HAP-1 (cell line): ENCODE results near the gene GDA.
A peak's percentile ranks its signal among the peaks of the same experiment; 100 is the strongest.

Experiments used
- DNase-seq, 2 experiments: peaks; one replicate each; pipeline ENCODE4 v3.0.0-alpha.2; 2016 to 2020; ENCODE audit warnings: low spot score in 2 of 2
- H3K27me3 ChIP-seq: fragments of 250-450 bp; sonication (Bioruptor Pico); 2 replicates; pipeline ENCODE4 v1.5.1; 2020; ENCODE audit warnings: low read depth, mild to moderate bottlenecking, moderate library complexity
- H3K36me3 ChIP-seq: fragments of 250-450 bp; sonication (Bioruptor Pico); replicated peaks from 2 replicates; pipeline ENCODE4 v1.5.1; 2020; ENCODE audit warnings: mild to moderate bottlenecking
- H3K4me1 ChIP-seq: fragments of 250-450 bp; sonication (Bioruptor Pico); 2 replicates; pipeline ENCODE4 v1.5.1; 2020; ENCODE audit warnings: mild to moderate bottlenecking
- H3K4me3 ChIP-seq: fragments of 250-450 bp; sonication (Bioruptor Pico); 2 replicates; pipeline ENCODE4 v1.5.1; 2020; ENCODE audit warnings: mild to moderate bottlenecking, moderate library complexity
- H3K9me3 ChIP-seq: fragments of 250-450 bp; sonication (Bioruptor Pico); 2 replicates; pipeline ENCODE4 v1.5.1; 2020; ENCODE audit warnings: mild to moderate bottlenecking, moderate library complexity
- in situ Hi-C: fragments of 300-500 bp; cut with MboI; formaldehyde crosslinking; loops from 3 replicates; pipeline ENCODE4 v1.14.3; 2020; ENCODE audit warnings: low sequenced_read_pairs, inconsistent platforms, mixed read lengths

The GDA gene

DNA sequence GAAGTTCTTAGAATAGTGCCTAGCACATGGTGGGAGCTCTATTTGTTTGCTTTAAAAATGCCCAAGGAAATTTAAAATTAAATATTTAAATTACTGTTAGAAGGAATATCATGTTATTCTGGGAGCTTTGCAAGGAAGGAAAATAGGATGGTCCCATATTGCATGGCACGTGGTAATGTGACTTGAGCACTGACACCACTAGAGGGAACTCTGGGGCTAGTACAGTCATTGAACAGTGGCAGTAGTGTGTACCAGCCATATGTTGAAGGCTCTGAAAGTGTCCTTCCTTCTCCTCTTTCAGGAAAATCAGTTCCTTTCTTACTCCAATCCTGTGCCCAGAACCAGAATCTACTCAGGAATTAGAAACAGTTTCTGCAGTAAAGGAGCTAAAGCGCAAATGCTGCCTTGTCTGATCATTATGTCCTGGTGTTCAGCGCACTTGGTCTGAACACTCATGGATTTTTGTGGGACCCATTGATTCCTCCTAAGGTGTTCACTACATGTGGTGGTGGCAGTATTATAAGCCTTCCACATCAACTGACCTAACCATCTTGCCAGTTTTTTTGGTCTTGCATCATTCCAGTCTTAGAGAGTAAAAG is 54.1 kb downstream of the GDA start:
- Histone ChIP-seq H3K27me3 (0 out of 2 replicates have a peak, but pooled peaks cover 2% of the 10 kb centered on the region), H3K4me3 (no peak overlapping the region), H3K4me1 (no peaks in the 10 kb centered on the region), H3K9me3 (no peaks in the 10 kb centered on the region), H3K36me3 (no peaks in the 10 kb centered on the region)
- peak; percentile 70 to 72 for DNase-seq
- in situ Hi-C loops: loop anchor here (10.0 kb wide), 1 partner anchor 71 kb away; no protein-coding TSS in a partner anchor

DNA sequence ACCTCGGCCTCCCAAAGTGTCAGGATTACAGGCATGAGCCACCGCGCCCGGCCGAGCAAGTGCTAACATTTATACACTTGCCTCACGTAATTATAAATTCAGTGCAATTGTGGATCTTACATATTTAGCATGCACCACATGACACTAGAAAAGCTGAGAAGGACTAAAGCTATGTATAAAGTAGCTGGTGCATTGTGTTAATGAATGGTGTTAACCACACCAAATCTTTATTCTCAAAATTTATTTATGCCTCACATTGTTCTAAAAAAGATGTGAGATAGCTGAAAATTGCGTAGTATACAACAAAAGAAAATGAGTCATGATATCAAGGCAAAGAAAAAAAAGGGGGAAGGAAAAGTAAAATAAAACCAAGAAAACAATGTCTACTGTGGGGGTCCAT is 54.8 kb downstream of the GDA start:
- in situ Hi-C loops: loop anchor here (10.0 kb wide), 1 partner anchor 71 kb away; no protein-coding TSS in a partner anchor
- Histone ChIP-seq H3K4me3 (no peak overlapping the region), H3K9me3 (no peaks in the 10 kb centered on the region), H3K27me3 (0 out of 2 replicates have a peak, but pooled peaks cover 1% of the 10 kb centered on the region), H3K4me1 (no peaks in the 10 kb centered on the region), H3K36me3 (no peaks in the 10 kb centered on the region)
- no peak for DNase-seq

DNA sequence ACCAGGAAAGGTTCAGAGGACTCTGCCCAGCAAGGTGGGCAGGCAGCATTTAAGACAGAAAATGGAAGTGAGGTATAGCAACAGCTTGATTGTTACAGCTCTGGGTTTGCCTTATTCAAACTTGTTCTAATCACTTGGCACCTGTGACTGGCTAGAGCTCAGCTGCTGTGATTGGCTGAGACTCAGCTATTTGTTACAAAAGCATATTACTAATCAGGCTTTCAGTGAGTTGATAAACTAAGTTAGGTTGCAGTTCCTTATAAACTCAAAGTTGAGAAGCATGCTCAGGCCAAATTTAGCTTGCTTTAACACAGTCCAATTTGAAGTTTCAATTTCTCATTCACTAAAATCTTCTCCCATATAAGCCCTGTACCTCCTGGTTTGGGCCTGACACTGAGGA is 56.3 kb downstream of the GDA start:
- no peak for DNase-seq
- no peaks in the 10 kb centered on the region for H3K36me3 ChIP-seq
- H3K9me3 ChIP-seq: no peaks in the 10 kb centered on the region
- no peaks in the 10 kb centered on the region for H3K4me1 ChIP-seq
- in situ Hi-C loops: loop anchor here (10.0 kb wide), 1 partner anchor 69 kb away; no protein-coding TSS in a partner anchor
- no peak overlapping the region for H3K4me3 ChIP-seq
- H3K27me3 ChIP-seq: peaks cover 5% of the 10 kb centered on the region; the same call in 1 of the 2 replicates

DNA sequence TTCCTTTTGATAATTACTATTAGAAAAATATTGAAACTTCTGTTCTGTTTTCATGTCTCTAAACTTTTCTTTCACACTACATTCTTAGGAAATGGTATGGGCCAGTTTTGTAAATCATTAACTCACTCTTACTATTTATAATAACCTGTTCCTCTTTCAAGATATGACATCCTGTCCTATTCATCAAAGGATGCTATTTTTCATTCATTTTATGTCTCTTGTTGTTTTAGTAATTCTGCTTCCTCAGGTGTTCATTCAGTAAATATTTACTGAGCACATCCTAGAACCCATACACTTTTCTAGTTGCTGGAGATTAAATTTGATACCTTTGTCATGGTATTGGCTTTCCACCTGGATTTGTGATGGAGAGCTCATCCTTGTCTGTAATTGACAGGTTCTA is 58.0 kb downstream of the GDA start:
- in situ Hi-C loops: loop anchor here (10.0 kb wide), 1 partner anchor 68 kb away; no protein-coding TSS in a partner anchor
- no peak for DNase-seq
- Histone ChIP-seq H3K4me1 (no peaks in the 10 kb centered on the region), H3K9me3 (no peaks in the 10 kb centered on the region), H3K27me3 (peaks cover 5% of the 10 kb centered on the region; the same call in 1 of the 2 replicates), H3K4me3 (no peak overlapping the region), H3K36me3 (no peaks in the 10 kb centered on the region)

DNA sequence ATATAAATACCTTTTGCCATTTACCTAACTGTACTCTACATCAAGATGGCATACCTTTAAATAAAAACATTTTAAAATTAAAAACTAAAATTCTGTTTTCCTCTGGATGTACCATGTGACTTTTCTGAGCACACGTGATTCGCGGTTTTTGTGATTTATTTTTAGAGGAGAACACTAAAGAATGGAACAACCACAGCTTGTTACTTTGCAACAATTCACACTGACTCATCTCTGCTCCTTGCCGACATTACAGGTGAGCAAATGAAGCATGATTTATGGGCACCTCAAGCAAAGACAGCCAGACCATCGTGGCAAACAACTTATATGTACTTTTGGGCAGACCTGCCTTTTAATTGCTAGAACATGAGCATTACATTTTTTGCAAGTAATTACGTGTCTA is 61.3 kb downstream of the GDA start:
- no peak for DNase-seq
- Histone ChIP-seq H3K9me3 (no peaks in the 10 kb centered on the region; the same call in 1 of the 2 replicates), H3K4me1 (no peaks in the 10 kb centered on the region), H3K27me3 (peaks cover 5% of the 10 kb centered on the region; the same call in 1 of the 2 replicates), H3K36me3 (no peaks in the 10 kb centered on the region), H3K4me3 (no peak overlapping the region)
- in situ Hi-C loops: no loop called here

DNA sequence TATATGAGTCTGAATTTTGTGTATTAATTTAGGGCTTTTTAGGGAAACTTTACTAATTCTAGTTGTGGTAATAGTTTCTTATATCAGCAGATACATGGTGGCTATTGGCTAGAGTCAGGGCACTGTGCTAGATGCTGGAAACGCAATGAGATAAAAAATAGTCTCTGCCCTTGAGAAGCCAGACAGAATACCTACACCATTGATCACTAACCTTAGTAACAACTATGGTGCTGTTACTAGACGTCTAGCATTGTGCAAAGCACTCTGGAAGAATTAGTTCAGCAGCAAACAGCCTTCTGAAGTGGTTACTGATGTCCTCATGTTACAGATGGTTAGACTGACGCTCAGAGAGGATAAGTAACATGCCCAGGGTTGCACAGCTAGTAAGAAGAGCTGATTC is 61.8 kb downstream of the GDA start:
- Histone ChIP-seq H3K4me3 (no peak overlapping the region), H3K36me3 (no peaks in the 10 kb centered on the region), H3K27me3 (peaks cover 5% of the 10 kb centered on the region; the same call in 1 of the 2 replicates), H3K9me3 (no peaks in the 10 kb centered on the region; the same call in 1 of the 2 replicates), H3K4me1 (no peaks in the 10 kb centered on the region)
- no peak for DNase-seq
- in situ Hi-C loops: no loop called here

DNA sequence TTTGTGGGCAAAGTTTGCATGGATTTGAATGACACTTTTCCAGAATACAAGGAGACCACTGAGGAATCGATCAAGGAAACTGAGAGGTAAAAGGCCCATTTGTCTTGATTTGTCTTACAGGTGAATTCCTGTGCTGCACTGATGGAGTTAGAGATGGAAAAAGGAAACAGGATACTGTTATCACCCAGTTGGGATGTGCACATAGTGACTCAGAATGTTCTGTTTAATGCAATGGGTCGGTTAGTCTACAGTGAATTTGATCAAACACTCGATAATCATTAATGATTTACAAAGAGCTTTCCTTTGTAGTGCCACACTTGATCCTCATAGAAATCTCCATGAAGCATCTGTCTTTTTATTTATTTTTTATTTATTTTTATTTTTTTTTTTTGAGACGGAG is 64.7 kb downstream of the GDA start:
- no peak for DNase-seq
- Histone ChIP-seq H3K4me1 (no peaks in the 10 kb centered on the region), H3K36me3 (no peaks in the 10 kb centered on the region), H3K27me3 (peaks cover 5% of the 10 kb centered on the region; the same call in 1 of the 2 replicates), H3K4me3 (no peak overlapping the region), H3K9me3 (no peaks in the 10 kb centered on the region; the same call in 1 of the 2 replicates)
- in situ Hi-C loops: no loop called here

DNA sequence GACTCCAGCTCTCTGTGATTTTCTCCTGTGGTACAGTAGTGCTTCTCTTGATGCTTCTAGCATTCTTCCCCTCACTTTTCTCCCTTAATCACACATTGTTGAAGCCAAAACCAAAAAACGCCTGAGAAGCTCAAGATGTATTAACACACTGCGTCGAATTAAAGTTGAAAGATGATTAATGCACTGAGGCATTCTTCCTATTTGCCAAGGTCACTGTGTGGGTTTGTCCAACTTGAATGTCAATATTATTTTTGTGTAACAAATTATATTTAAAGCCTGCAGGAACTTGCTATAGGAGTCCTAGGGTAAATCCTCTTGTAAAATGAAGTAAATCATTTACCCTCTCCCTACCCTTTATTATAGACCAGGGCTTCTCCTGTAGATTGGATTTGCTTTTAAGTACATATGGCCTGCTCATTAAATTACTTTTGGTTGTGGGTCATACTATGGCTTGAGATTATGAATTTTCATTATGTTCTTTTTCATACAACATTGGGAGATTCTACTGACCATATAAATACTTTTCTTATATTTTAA is 68.1 kb downstream of the GDA start:
- Histone ChIP-seq H3K4me3 (no peak overlapping the region), H3K36me3 (no peaks in the 10 kb centered on the region), H3K9me3 (peaks cover 1% of the 10 kb centered on the region; the same call in 1 of the 2 replicates), H3K4me1 (no peaks in the 10 kb centered on the region), H3K27me3 (no peaks in the 10 kb centered on the region)
- DNase-seq: no peak
- in situ Hi-C loops: no loop called here

DNA sequence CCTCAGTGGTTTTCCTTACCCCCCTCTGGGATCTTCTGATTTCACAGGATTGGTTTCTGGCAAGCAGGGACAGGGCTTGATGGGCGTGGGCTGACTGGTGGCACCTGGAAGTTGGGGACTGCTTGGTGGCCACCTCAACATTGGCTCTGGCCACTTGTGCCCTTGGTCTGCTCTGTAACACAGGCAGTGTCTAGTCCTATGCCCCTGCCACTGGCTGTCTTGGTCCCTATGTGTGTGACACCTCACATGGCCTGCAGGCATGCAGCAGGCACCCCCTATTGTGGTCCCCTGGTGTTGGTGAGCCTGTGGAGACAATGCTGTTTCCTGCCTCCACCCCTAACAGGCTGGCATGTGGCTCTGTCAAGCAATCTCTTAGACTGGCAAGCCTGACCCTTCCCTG is 71.3 kb downstream of the GDA start:
- in situ Hi-C loops: no loop called here
- DNase-seq: no peak
- Histone ChIP-seq H3K9me3 (0 out of 2 replicates have a peak, but pooled peaks cover 2% of the 10 kb centered on the region), H3K36me3 (no peaks in the 10 kb centered on the region), H3K27me3 (no peaks in the 10 kb centered on the region), H3K4me3 (no peak overlapping the region), H3K4me1 (no peaks in the 10 kb centered on the region)

DNA sequence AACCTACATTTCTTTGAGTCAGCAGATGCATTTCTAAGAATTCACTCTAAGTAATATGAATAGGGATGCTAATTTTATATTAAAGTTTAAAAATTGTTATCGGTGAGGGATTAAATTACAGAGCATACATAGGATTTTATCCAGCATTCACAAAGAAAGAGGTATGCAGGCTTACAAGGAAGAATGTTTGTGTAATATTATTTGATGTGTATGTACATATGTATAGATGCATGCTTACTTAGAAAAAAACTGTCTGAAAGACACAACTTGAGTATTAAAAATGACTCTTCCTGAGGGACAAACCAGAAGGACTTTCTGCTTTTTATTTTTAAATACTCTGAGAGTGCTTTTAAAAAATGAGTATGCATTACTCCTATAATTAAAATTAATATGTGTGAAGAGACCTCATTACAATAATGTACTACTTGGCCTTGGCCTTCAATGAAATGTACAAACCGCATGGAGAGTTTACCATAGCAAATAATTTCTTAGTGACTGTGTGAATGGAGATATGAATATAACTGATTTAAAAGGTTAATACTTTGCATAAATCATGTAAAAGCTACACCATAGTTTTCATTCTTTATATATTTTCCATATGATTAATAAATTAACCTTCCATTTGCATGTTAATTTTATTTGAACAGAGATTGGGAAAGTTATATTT is 77.0 kb downstream of the GDA start:
- H3K27me3 ChIP-seq: no peaks in the 10 kb centered on the region
- H3K36me3 ChIP-seq: no peaks in the 10 kb centered on the region
- DNase-seq: no peak
- 0 out of 2 replicates have a peak, but pooled peaks cover 2% of the 10 kb centered on the region for H3K9me3 ChIP-seq
- no peaks in the 10 kb centered on the region for H3K4me1 ChIP-seq
- no peak overlapping the region for H3K4me3 ChIP-seq
- in situ Hi-C loops: no loop called here

DNA sequence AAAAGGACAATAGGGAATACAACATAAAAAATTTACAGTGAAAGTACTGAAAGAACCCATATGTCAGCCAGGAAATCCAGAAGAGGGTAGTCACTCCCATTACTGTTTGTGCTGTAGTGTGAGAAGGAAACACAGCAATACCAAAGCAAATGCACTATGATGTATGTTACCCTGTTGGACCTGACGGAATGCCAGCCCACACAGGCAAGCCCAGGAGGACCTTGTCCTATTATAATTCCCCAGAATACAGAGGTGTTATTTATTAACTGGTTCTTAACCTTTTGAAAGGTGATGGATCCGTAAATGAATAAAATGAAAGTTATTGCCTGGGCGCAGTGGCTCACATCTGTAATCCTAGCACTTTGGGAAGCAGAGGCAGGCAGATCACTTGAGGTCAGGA is 79.0 kb downstream of the GDA start:
- Histone ChIP-seq H3K36me3 (no peaks in the 10 kb centered on the region), H3K4me3 (no peak overlapping the region), H3K4me1 (no peaks in the 10 kb centered on the region), H3K9me3 (no peaks in the 10 kb centered on the region), H3K27me3 (no peaks in the 10 kb centered on the region)
- in situ Hi-C loops: no loop called here
- DNase-seq: no peak

DNA sequence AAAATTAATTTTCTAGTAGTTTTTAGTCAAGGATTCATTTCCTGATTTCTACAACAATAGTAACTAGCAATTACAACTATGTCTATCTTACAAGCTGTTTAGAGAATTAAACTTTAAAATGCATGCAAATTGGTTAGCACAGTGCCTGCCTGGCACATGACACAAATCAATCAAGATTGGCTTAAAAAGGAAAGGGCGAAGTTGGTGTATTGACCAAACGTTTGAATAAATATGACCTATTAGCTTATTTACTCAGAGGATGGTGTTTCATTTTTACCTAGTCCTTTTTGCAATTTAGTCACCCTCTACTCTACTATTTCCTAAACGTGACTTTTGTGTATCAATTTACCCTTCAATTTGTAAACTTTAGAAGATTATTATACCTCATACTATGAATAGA is 83.5 kb downstream of the GDA start:
- no peak for DNase-seq
- H3K36me3 ChIP-seq: no peaks in the 10 kb centered on the region
- no peaks in the 10 kb centered on the region for H3K27me3 ChIP-seq
- H3K4me3 ChIP-seq: no peak overlapping the region
- in situ Hi-C loops: no loop called here
- no peaks in the 10 kb centered on the region for H3K9me3 ChIP-seq
- H3K4me1 ChIP-seq: no peaks in the 10 kb centered on the region

DNA sequence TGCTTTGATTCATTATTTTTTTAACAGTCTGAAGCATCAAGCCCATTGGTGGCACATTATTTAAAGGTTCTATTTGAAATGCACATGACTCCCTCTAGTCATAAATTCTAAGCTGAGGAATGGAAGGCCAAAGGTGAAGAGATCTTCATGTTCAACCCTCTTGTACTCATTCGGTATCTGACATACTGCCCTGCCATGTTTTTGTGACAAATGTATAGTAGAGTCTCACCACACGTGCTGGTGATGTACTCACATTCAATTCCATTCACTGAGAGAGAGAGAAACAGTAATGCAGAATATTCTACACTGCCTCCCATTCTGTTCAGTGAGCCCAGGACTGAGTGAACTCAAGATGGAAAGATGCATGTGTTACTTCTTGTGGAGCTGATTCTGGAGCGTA is 98.3 kb downstream of the GDA start:
- Histone ChIP-seq H3K9me3 (no peaks in the 10 kb centered on the region), H3K4me1 (peaks cover 8% of the 10 kb centered on the region), H3K4me3 (no peak overlapping the region), H3K27me3 (no peaks in the 10 kb centered on the region), H3K36me3 (no peaks in the 10 kb centered on the region)
- in situ Hi-C loops: no loop called here
- DNase-seq: no peak

DNA sequence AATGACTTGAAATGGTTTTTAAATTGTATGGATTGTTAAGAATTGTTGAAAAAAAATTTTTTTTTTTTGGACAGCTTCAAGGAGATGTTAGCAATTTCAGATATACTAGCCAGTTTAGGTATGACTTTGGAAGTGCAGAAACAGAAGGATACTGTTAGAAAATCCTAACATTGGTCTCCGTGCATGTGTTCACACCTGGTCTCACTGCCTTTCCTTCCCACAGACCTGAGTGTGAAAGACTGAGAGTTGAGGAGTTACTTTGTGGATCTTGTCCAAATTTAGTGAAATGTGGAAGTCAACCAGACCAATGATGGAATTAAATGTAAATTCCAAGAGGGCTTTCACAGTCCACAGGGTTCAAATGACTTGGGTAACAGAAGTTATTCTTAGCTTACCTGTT is 102.3 kb downstream of the GDA start:
- in situ Hi-C loops: loop anchor here (25.0 kb wide), 1 partner anchor 439 kb away; no protein-coding TSS in a partner anchor
- Histone ChIP-seq H3K36me3 (no peaks in the 10 kb centered on the region), H3K4me3 (no peak overlapping the region), H3K4me1 (no peaks in the 10 kb centered on the region), H3K9me3 (no peaks in the 10 kb centered on the region), H3K27me3 (no peaks in the 10 kb centered on the region)
- no peak for DNase-seq
